ENCODE measurements around the gene PRKG1. TPM values are rescaled to one million over a fixed set of nuclear protein-coding genes. Genes with fewer than 3 reads are reported as not detected.
"Not testable (repeated sequence)": the region's sequence is repeated elsewhere in the genome, so short reads cannot be mapped to it uniquely, and the experiment has no call there.

The PRKG1 gene
- total RNA-seq, 1 donor from 2014 or later, result 17.9 TPM

DNA sequence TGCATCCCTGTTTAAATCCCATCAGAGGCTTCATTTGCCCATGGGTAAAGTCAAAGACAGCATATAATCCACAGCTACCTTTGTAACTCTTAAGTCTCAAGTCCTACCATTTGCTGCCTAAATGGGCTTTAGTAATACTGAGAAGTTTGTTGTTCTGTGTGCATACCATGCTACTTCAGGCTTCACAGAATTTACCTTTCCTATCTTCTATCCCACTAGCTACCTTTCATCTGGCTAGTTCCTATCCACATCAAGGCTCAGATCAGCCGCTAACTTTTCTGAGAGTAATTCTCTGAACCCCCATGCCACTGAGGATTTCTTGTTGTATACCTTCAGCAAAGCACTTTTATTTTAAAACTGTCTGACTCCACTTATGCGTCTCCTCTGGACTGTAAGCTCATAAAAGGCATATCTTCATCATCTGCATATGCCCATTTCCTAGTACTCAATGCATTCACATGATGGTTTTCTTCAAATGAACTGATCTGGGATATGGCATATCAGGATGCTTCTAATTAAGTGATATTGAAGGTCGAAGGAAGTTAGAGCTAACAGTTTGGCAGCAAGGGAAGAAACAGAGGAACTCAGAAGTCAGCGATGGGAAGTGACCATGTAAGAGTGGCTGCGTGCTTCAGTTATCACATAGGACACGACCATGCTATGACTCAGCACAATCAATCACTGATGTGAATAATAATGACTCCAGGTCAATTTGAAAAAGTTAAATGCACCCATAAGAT lies 955.9 kb downstream of the PRKG1 start:
- no peaks in the 10 kb centered on the region for H3K4me1 ChIP-seq
- no peak overlapping the region for H3K27ac ChIP-seq
- no peaks in the 10 kb centered on the region for H3K36me3 ChIP-seq
- TF ChIP-seq POLR2A (IDR thresholded peaks at IDR 0.05), result no peak
- TF ChIP-seq POLR2AphosphoS5 (IDR thresholded peaks at IDR 0.05; ENCODE audit: insufficient read depth in 1 of 2, low read depth in 1 of 2), result no peak
- TF ChIP-seq CTCF (IDR thresholded peaks at IDR 0.05), result no peak
- DNase-seq (ENCODE audit: extremely low spot score in 2 of 2), result no peak
- H3K27me3 ChIP-seq, result no peaks in the 10 kb centered on the region
- intact Hi-C loops (cut with DNase I), result no loop called here
- H3K9me3 ChIP-seq, result no peaks in the 10 kb centered on the region
- no peak overlapping the region for H3K4me3 ChIP-seq

DNA sequence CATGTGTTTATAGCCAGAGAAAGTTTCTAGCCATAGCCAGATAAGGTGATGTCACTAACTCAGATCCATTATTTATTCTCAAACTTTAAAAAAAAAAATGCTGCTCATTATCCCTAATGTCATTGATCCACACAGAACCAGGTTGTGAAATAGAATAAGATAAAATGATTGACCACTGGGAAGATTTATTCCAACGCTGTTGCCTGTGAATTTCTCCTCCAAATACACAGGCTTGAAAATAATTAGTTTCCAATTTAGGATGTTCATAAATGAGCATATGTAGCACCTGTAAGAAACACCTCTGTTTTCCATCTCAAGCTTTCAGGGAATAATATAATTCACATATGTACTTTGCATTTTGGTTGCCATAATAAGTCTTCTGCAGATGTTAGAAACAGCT lies 956.7 kb downstream of the PRKG1 start:
- Histone ChIP-seq H3K4me1 (no peaks in the 10 kb centered on the region), H3K27ac (no peak overlapping the region), H3K27me3 (no peaks in the 10 kb centered on the region), H3K36me3 (no peaks in the 10 kb centered on the region), H3K9me3 (no peaks in the 10 kb centered on the region), H3K4me3 (no peak overlapping the region)
- no peak for DNase-seq (ENCODE audit: extremely low spot score in 2 of 2)
- no peak for TF ChIP-seq POLR2A (IDR thresholded peaks at IDR 0.05)
- no peak for TF ChIP-seq POLR2AphosphoS5 (IDR thresholded peaks at IDR 0.05; ENCODE audit: insufficient read depth in 1 of 2, low read depth in 1 of 2)
- intact Hi-C loops (cut with DNase I), result no loop called here

DNA sequence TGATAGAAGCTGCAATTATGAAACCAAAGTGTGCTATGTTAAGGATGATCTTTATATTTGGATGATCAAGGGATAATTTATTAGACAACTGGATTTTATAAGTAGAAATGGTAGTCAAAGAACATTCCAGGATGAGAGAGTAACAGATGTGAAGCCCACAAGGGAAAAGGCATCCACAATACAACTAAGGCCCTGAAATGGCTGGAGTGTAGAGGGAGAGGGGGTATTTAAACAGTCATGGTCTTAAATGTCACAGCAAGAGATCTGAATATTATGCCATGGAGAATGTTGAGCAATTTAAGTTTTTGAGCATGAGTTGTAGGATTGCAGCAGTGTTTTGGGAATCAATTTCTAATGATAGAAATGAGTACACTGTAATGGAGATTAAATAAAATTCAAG lies 957.5 kb downstream of the PRKG1 start:
- TF ChIP-seq POLR2A (IDR thresholded peaks at IDR 0.05) (no peak), POLR2AphosphoS5 (IDR thresholded peaks at IDR 0.05; ENCODE audit: insufficient read depth in 1 of 2, low read depth in 1 of 2) (no peak), CTCF (IDR thresholded peaks at IDR 0.05) (no peak)
- no peak for DNase-seq (ENCODE audit: extremely low spot score in 2 of 2)
- Histone ChIP-seq H3K4me1 (no peaks in the 10 kb centered on the region), H3K27ac (no peak overlapping the region), H3K4me3 (no peak overlapping the region), H3K9me3 (no peaks in the 10 kb centered on the region), H3K27me3 (no peaks in the 10 kb centered on the region), H3K36me3 (no peaks in the 10 kb centered on the region)
- intact Hi-C loops (cut with DNase I), result no loop called here

DNA sequence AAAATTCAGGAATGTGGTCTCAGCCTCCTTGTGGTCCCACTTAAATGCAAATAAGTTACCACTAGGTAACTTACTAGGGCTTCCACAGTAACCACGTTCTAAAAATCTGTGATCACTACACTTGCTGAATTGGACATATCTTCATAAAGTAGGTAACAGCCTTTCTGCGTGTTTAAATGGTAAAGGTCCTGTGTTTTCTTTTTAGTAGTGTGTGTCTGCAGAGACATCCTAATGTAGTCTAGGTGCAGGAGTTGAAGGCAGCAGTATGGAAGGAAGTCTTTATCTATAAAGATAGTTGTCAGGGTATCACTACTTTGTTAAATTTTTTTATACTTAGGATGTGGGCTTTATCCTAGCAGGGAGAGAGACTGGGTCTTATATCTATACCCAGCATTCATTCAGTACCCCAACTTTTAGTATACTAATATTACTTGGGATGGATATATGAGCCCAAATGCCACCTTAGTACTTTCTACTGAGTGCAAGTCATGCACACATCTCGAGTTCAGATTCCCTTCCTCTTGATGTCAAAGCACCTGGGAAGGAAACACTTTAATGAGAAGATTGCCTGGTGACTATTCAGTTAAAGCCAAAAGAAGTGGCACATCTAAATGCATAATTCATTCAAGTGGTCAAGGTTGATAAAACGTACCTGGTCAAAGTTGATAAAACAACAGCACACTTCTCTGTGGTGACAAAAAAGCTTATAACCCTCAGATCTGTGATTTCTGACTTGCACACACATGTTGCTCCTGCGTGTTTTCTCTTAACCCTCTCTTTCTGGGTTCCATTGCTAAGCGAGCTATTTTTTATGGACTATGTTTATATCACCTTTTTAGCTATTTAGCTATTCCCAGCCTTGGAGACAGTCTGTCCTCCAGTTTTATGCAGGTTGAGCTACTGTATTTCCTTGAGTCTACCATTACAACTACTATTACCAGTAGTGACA lies 958.7 kb downstream of the PRKG1 start:
- Histone ChIP-seq H3K4me1 (no peaks in the 10 kb centered on the region), H3K36me3 (no peaks in the 10 kb centered on the region), H3K4me3 (no peak overlapping the region), H3K9me3 (no peaks in the 10 kb centered on the region), H3K27ac (no peak overlapping the region), H3K27me3 (no peaks in the 10 kb centered on the region)
- no peak for TF ChIP-seq POLR2AphosphoS5 (IDR thresholded peaks at IDR 0.05; ENCODE audit: insufficient read depth in 1 of 2, low read depth in 1 of 2)
- no peak for TF ChIP-seq CTCF (IDR thresholded peaks at IDR 0.05)
- no peak for TF ChIP-seq POLR2A (IDR thresholded peaks at IDR 0.05)
- intact Hi-C loops (cut with DNase I), result no loop called here
- no peak for DNase-seq (ENCODE audit: extremely low spot score in 2 of 2)

DNA sequence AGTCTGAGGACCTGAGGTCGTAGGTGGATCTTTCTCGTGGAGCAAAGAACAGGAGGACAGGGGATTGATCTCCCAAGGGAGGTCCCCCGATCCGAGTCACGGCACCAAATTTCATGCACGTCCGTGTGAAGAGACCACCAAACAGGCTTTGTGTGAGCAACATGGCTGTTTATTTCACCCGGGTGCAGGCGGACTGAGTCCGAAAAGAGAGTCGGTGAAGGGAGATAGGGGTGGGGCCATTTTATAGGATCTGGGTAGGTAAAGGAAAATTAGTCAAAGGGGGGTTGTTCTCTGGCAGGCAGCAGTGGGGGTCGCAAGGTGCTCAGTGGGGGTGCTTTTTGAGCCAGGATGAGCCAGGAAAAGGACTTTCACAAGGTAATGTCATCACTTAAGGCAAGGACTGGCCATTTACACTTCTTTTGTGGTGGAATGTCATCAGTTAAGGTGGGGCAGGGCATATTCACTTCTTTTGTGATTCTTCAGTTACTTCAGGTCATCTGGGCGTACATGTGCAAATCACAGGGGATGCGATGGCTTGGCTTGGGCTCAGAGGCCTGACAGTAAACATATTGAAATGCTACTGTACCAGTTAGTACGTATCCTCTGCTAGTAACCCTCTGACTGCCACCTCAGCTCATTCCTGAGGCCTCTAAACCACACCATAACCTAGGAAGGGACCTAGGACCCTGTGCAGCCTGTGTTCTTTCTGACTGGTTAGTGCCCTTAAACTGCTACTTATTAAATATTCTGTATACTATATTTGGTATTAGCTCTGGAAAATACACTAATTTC lies 964.9 kb downstream of the PRKG1 start:
- H3K27me3 ChIP-seq; H3K4me1 ChIP-seq; DNase-seq (ENCODE audit: extremely low spot score in 2 of 2); H3K36me3 ChIP-seq; intact Hi-C loops (cut with DNase I); H3K9me3 ChIP-seq; H3K27ac ChIP-seq; H3K4me3 ChIP-seq: not testable (repeated sequence)
